M059J (cell line): ENCODE measurements around the gene CD52. TPM values are rescaled to one million over a fixed set of nuclear protein-coding genes. Genes with fewer than 3 reads are reported as not detected.
"Not testable (repeated sequence)": the region's sequence is repeated elsewhere in the genome, so short reads cannot be mapped to it uniquely, and the experiment has no call there.

ENCODE experiments used
- DNase-seq: peaks from one replicate; pipeline ENCODE4 v3.0.0-alpha.2; 2012; ENCODE audit warnings: low read depth
- total RNA-seq: library from RNA; depleted of rRNA; stranded (reverse); fragments of >200 nt; shearing (Covaris generic); gene quantifications from 2 replicates; pipeline ENCODE4 v1.2.3, GENCODE V29; 2014

The CD52 gene
- total RNA-seq, 1 experiment from 2014 or later = not detected

DNA sequence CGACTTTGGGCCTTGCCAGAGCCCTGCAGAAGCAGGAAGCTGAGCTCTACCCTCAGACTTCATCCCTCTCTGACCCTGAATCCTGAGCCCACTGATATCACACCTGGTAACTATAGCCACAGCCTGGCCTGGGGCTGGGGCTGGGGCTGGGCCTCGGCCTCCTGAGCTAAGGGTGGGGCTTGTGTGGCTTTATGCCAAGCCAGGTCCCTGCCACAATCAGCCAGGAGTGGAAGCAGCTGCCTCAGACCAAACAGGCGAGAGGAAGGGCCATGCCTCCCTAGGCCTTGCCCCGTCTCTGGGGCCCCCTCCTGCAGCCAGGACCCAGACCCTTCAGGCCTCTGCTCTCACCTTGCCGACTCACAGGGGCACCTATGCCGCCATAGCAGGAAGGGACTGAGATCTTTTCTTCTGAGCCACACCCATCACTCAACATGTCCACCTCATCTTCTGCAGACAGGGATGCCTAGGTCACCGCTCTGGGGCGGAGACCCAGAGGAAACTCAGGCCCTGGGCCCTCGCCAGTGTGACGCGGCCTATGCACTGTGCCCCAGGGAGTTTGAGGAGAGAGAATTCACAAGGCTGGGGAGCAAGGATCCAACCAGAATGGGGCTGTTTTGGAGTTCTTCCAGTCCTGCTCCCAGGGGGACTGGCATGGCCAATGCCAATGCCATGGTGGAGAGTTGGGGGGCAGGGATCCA, 17.0 kb upstream of the CD52 start:
- DNase-seq = no peak

DNA sequence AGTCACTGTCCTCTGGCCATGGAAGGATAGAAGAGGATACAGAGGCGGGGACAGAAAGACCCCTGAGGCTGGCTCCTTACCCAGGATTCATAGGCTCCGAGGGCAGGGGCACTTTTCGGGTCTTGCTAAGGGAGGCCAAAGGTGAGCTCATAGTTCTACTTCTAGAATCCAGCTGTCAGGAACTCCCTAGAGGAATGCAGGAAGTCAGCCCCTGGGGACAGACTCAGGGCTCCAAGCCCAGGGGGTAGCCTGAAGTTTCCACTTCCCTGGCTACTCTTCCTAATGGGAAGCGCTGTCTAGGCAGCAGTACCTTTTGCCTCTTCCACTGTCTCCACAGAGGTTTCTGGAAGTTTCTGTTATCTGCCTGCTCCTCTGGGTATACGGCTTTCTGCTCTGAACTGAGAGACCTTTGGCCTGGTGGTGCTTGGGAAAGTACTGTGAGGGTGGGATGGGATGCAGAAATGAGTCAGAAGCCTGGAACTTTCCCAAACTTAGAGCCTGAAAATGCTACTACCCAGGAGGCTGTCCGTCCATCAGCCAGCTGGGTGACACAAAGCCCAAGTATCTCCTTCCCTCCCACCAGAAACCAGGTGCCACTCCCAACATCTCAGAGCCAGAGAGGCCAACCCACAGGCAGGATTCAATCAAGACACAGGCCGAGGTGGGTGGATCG, 14.9 kb upstream of the CD52 start:
- peak; percentile 90 for DNase-seq

DNA sequence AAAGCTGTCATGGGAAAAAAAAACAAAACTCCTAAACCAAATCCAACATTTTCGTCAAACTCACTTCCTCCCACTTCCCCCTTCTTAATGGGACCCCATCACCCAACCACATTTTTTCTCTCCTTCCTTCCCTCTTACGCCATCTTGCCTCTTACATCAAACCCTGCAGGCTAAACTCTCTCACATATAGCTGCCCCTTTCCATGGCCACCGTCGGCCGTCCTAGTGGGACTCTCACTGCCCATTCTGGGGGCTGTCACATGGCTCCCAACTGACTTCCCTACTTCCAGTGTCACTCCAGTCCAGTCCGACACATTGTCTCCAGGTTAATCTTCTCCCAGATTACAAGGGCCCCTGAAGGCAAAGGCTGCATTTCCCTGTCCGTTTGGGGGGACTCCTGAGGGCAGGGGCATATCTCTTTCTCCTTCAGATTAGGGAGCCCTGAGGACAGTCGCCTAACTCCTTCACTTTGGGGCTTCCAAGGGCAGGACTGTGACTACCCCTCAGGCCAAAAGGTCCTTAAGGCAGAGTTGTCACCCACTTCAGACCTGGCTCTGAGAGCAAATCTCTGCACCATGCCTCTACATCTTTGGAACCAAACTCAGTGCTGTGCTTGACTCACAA, 12.0 kb upstream of the CD52 start:
- no peak for DNase-seq

DNA sequence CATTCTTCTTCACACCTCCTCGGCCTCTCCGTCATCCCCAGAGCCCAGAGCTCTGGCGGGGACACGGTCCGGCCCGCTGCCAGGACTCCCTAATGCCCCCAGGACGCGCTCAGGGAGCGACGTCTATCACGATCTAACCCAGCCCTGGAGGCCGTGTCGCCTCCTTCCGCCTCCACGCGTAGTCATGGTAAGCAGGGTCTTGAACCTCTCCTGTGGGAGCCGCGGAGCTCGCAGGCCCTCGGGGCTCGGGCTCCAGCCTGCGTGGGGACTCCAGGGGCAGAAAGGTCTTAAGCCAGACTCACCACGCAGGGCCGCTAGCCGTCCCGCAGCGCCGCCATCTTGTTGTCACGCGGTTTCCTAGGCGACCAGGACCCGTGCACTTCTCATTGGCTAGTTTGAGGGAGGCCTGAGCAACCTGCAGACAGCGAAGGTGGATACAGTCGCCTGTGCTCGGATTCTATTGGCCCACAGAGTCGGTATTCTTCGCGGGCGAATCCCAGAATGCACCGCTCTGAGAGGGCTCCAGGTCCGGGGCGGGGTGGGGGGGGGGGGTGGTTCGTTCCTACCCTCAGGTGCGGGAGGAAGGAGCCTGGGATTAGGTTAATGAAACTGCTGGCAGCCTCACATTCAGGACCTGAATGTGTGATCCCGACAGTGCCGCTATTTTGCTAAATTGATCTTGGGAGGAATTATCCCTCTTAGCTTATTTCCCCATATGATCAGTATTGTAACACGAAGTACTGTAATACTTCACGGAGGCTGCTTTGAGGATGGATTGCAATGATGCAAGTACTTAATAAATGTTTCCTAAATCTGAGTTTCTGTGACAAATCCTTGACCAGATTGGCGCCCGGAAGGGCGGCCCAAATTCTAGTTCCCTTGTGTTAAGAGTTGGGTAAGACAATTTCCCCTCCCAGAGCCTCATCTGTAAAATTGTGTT, 11.2 kb upstream of the CD52 start, which contains the start of gene UBXN11:
TSS of gene UBXN11 (minus strand) at position 347 of the 940 bp plus-strand sequence. CDS start 3,753 bp downstream, outside the sequence.
- DNase-seq = peak; percentile 99

DNA sequence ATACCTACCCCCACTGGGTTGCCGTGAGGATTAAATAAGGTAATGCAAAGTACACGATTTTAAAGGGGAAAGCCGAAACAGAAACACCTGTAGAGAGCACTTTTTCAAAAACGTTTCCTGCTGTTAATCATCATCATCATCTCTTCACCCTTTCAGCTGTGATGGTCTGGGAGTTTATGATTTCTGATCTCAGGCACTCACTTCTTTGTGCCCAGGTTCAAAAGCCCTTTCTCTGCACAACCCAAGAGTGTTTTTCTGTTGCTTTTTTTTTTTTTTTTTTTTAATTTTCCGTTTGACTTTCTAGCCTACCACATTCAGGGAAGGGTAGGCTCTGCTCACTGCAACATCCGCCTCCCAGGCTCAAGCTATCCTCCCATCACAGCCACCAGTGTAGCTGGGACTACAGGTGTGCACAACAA, 10.4 kb upstream of the CD52 start:
- no peak for DNase-seq

DNA sequence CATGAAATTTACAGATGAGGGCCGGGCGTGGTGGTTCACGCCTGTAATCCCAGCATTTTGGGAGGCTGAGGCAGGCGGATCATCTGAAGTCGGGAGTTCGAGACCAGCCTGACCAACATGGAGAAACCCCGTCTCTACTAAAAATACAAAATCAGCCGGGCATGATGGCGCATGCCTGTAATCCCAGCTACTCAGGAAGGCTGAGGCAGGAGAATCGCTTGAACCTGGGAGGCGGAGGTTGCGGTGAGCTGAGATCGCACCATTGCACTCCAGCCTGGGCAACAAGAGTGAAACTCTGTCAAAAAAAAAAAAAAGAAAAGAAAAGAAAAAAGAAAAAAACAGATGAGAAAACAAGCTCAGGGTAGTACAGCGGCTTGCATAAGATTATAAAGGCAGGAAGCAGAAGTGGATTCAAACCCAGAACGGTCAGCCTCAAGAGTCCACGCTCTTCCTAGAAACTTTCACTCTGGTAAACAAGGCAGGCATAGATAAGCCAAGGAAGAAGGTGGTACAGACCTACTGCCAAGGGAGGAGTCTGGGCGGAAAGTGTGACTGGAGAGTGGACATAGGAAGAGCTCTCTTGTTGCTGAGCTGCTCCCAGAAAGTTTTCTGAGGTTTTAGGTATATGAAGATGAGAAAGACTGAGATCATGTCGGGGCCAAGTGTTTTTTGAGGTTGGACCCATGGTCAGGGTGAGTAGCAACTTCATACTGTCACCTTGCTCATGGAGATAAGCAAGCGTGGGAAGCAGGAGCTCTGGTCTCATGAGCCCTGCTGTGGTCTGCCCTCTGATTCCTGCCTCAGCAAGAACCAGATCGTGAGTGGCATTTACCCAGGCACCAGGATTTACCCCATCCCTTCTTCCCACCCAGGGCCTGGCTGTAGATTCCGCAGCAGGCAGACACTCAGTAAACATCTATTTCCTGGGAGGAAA, 9.5 kb upstream of the CD52 start:
- not testable (repeated sequence) for DNase-seq

DNA sequence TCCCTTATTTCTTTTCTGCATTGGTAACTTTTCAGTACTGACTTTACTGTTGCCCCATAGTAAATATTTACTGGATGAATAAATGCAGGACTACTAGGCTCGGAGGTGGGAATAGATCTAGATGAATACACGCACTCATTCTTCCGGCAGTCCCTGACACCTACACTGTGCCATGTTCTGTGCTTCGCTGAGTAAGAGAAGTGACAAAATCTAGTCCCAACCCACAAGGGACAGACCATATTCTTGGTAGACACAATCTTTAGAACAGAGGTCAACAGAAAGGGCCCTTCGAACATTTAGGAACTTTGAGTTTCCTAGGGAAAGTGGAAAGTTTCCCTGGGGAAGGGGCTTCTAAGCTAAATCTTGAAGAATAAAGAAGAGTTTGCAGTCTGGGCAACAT, 3.3 kb upstream of the CD52 start:
- DNase-seq = no peak

DNA sequence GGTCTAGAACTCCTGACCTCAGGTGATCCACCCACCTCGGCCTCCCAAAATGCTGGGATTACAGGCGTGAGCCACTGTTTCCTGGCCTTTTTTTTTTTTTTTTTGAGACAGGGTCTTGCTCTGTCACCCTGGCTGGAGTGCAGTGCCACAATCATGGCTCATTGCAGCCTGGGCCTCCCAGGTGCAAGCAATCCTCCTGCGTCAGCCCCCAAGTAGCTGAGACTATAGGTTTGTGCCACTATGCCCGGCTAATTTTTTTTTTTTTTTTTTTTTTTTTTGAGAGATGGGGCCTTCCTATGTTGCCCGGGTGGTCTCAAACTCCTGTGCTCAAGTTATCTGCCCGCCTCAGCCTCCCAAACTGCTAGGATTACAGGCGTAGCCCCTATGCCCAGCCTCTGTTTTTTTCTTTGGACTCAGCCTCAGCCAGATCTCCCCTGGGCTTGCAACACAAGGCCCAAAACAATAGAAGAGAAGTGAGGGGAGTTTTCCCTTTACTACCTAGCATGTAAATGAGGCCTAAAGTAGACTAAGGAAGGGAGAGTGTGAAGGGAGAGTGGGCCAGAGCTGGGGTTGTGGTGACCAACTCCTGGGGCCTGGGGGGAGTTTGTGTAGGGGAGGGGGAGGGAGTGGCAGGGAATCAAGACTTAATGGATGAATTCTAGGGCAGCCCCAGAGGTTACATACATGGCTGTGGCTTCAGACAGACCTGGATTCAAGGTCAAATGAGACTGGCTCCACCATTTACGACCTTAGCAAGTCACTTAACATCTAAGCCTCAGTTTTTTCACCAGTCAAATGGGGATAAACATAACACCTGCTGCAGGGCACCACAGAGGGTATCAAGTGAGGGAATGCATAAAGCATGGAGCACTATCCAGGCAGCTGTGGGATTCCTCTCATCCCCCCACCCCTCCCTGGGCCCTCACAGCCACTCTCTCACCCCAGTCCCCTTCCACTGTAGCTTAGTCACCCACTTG, 1.6 kb upstream of the CD52 start:
- DNase-seq = no peak

DNA sequence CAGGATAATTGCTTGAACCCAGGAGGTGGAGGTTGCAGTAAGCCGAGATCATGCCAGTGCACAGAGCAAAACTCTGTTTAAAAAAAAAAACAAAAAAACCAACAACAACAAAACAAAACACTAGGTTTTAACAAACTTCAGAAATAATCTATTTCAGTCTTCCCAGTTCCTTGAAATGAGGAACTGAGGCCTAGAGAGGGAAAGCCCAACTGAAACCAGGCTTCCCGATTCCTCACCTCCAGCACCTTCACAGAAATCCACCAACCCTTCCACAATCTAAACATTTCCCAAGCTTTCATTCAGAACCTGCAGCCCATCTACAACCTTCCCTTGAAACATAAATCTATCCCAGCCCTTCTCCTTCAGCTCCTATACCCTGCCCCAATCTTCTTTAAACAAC, 612 bp upstream of the CD52 start:
- DNase-seq = no peak

DNA sequence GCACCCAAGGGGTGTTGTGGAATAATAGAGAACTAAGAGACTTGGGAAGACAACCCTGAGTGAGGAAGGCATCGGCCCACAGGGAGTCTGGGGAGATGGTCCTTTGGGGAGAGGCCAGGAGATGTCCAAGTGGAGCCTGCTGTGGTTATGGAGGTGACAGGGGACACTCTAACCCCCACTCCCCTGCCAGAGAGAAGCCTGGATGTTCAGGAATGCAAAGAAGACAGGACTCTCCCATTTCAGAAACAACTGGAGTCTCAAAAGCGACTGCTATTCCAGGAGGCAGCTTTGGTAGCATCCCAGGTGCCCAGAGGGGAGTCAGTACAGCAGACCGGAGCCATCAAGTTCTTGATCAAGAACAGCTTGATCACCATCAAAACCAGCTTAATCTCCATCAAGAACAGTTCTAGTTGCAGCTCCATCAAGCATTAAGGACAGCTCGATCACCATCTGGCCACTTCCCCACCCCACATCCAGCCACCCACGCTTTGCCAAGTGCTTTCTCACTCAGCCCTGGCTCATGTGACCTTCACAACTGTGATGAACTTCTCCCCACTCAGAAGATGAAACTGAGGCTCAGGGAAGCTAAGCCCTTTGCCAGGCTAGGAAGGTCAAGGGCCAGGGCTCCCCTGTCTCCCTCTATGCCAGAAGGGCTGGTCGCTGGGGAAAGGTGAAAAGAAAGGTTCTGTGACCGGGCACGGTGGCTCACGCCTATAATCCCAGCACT, 743 bp downstream of the CD52 start:
- no peak for DNase-seq

DNA sequence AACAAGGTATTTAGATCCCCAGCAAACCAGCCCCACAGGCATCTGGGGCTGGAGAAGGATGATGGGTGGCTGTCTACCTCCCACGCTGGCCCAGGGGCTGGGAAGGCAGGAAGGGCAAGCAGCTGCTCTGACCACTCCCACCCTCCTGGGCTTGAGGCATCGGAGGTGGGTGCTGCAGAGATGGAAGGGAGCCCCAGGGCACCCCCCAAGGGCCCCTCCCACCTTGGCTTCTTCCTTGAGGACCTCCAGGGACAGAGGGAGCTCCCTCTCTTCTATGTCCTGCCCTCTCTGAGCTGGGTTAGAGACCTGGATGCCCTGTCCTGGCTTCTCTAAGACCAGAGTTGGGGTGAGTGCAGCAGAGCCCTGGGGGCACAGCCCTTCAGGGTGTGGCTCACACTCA, 3.1 kb downstream of the CD52 start:
- DNase-seq = no peak

DNA sequence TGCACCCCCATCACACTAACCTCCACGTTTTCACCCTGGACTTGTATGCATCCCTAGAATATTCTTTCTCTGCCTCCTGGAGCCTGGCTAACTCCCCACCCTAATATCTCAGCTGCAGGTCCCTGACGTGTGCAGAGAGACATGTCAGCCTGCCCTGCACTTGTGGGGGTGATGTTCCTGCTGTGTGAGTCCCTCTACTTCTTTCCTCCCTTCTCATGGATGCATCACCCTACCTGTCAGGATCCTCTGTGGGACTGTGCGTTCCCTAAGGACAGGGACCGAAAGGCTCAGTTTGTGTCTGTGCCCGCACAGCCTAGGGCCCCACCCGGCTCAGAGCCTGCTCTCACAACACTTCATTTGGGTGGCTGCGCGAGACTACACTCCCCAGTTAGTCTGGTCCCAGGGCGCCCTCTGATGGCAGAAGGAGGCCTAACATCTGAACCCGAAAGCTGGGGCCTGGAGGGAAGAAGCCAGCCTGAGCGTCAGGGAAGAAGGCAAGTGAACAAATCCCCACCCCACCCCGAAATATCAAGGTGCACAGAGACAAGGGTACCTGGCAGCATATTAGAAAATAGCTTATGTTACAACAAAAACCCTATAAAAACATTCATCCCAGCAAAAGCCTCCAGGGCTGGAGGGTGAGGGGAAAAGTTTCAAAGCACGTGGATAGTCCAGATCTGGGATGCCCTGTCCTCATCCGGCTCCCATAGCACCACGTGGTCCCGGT, 3.7 kb downstream of the CD52 start:
- DNase-seq = peak; percentile 81

DNA sequence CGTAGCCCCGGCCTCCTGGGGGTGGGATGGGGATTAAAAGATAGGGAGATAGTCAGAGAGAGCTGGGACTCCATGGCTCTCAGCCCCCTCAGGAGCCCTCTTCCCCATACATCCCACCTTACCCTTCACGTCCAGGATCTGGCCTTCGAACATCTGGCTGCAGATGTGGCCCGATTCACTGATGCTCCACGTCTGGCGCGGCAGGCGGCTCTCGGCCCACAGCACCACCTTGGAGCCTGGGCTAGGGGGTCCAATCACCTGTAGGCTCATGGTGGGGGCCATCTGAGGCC, 4.2 kb downstream of the CD52 start:
- DNase-seq = no peak

DNA sequence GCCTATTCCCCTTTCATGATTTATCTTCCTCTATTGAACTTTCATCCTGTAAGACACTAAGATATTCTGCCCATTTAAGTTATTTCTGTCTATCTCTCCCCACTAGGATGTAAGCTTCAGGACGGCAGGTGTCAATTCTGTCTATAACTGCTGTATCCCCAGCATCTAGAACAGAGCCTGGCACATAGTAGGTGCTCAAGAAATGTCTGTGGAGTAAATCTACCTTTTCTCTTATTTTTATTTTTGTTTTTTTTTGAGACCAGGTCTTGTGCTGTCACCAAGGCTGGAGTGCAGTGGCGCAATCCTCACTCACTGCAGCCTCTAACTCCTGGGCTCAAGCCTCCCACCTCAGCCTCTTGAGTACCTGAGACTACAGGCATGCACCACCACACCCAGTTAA, 5.6 kb downstream of the CD52 start:
- DNase-seq = no peak

DNA sequence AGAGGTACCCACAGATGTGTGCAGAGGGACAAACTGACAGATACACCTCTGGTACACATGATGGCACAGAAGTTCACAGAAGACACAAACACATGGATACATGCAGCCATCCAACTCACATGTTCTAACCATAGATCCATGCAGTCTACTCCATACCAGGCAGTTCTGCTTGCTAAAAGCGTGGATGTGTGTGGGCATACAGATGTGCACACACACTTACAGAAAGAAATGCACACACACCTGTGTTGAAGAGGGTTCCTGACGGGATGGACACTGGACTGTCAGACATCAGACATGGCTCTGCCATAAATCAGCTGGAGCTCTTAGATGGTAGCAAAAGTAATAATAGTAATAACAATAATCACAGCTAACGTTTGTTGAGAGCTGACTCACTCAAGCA, 6.8 kb downstream of the CD52 start:
- DNase-seq = no peak

DNA sequence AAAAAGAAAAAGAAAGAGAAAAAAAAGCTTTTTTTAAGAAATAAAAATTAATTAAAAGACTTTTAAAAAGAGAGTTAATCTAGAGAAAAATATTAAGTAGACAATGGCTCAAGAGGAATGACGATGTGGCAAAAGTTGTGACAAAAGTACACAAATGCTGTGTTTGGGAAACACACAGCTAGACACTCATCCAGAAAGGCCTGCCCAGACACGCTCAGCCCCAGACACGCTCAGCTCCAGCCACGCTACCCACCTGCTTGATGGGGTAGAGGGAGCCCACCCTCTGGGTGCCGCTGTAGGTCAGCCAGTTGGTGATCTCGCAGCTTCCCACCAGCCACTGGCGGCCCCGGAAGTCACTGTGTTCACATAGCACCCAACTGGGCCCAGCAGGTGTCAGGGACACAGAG, 10.2 kb downstream of the CD52 start:
- DNase-seq = no peak

DNA sequence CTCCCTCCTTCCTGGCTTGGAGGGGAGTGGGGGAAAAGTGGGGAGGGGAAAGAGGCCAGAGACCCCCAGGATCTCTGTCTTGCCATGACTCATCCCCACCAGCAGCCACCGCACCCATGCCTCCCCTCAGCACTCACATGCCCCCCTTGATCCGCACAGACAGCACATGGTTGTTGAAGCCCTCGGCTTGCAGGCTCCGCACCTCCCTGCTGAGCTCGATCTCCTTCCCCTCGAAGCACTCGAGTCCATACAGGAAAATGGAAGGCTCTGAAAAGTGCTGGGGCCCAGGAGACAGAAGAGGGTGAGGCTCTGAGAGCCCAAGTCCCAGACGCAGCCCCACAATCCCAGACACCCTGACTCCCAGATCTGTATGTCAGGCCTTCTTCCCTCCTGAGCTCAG, 10.8 kb downstream of the CD52 start:
- DNase-seq = no peak

DNA sequence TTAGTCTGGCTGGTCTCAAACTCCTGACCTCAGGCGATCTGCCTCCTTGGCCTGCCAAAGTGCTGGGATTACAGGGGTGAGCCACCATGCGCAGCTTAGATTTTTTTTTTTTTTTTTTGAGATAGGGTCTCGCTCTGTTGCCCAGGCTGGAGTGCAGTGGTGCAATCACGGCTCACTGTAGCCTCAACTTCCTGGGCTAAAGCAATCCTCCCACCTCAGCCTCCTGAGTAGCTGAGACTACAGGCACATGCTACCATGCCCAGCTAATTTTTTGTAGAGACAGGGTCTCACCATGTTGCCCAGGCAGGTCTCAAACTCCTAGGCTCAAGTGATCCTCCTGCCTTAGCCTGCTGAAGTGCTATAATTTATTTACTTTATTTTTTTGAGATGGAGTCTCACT, 11.6 kb downstream of the CD52 start:
- not testable (repeated sequence) for DNase-seq
